NCI-H2029 (cell line): Measurements from ENCODE around the gene ZNF157.

ENCODE experiments used
- DNase-seq: peaks from one replicate; lab custom pipeline; 2025; lab: John Stamatoyannopoulos, UW

Gene ZNF157

GRCh38 chrX:47447607-47448006, 77.2 kb downstream of the ZNF157 start:
- DNase-seq, result no peak

GRCh38 chrX:47448165-47448806, 77.9 kb downstream of the ZNF157 start:
- no peak for DNase-seq

- no peak for DNase-seq
Observed at GRCh38 chrX:47452112-47452511, 81.7 kb downstream of the ZNF157 start.

- peak; percentile 1 for DNase-seq
Observed at GRCh38 chrX:47456080-47456479, 85.7 kb downstream of the ZNF157 start.

GRCh38 chrX:47458528-47458927, 88.2 kb downstream of the ZNF157 start:
- DNase-seq, result no peak

GRCh38 chrX:47460561-47460960, 90.2 kb downstream of the ZNF157 start:
- DNase-seq, result no peak
